A549 (cell line): ENCODE measurements around the gene TRIM10. TPM values are rescaled to one million over a fixed set of nuclear protein-coding genes. Genes with fewer than 3 reads are reported as not detected.

Experiments used
- ATAC-seq, 2 experiments: fragments of 200-7000 bp in 1 of 2; fragments of >200 bp in 1 of 2; cut with Nextera tagmentation in 1 of 2; cut with Tn5 transposase in 1 of 2; 3 replicates each; pipeline versions ENCODE4 v1.8.0 to v1.9.1; 2018 to 2020; ENCODE audit warnings: mild to moderate bottlenecking in 1 of 2, moderate library complexity in 1 of 2
- CTCF ChIA-PET: fragments of 300-600 bp; sonication (Branson Sonifier 250); formaldehyde crosslinking; extraction: SDS; loops from one replicate; lab custom pipeline; 2021; ENCODE audit warnings: antibody characterized with exemption, inconsistent platforms; lab: Yijun Ruan, JAX
- POLR2A ChIA-PET: fragments of 350-600 bp; formaldehyde crosslinking; extraction: SDS; loops from one replicate; lab custom pipeline; 2021; ENCODE audit warnings: antibody characterized with exemption, inconsistent platforms; lab: Yijun Ruan, JAX
- DNase-seq, 2 experiments: peaks; one replicate each; pipeline versions ENCODE4 v3.0.0 to v3.0.0-alpha.2; 2011 to 2016; ENCODE audit warnings: low read depth in 1 of 2, low spot score in 1 of 2
- FAIRE-seq: peaks from 2 replicates; lab custom pipeline; 2011; peaks lifted over from hg19 to GRCh38; lab: Jason Lieb, UNC
- H3K27ac ChIP-seq, 2 experiments: fragments of >200 bp; sonication (Bioruptor Twin); formaldehyde crosslinking; 3 replicates each; pipeline ENCODE4 v1.5.1; 2016 to 2017
- H3K4me1 ChIP-seq: fragments of >200 bp; sonication (Bioruptor Twin); formaldehyde crosslinking; 3 replicates; pipeline ENCODE4 v1.6.1; 2016
- H3K4me2 ChIP-seq: fragments of >200 bp; sonication (Bioruptor Twin); formaldehyde crosslinking; 3 replicates; pipeline ENCODE4 v1.6.1; 2016
- H3K4me3 ChIP-seq: fragments of >200 bp; sonication (Bioruptor Twin); formaldehyde crosslinking; 3 replicates; pipeline ENCODE4 v1.5.1; 2016
- H3K9me3 ChIP-seq: fragments of >200 bp; sonication (Bioruptor Twin); formaldehyde crosslinking; 3 replicates; pipeline ENCODE4 v1.6.1; 2016
- CTCF ChIP-seq: fragments of >200 bp; sonication (Bioruptor Twin); formaldehyde crosslinking; IDR thresholded peaks from 3 replicates; pipeline ENCODE4 v1.5.1; 2016
- GATA3 ChIP-seq: IDR thresholded peaks from 2 replicates; pipeline ENCODE4 v1.6.1; 2012; ENCODE audit warnings: borderline replicate concordance
- HEYL ChIP-seq: fragments of 250-450 bp; sonication (Bioruptor Pico); IDR thresholded peaks from 2 replicates; pipeline ENCODE4 v1.8.0; 2021; ENCODE audit warnings: mild to moderate bottlenecking, moderate library complexity
- NFE2L2 ChIP-seq: fragments of 150-350 bp; conservative IDR thresholded peaks from 2 replicates; pipeline ENCODE4 v1.6.1; 2014; ENCODE audit warnings: low read length
- PBX3 ChIP-seq: IDR thresholded peaks from 2 replicates; pipeline ENCODE4 v1.6.1; 2012
- POLR2A ChIP-seq: IDR thresholded peaks from 2 replicates; pipeline ENCODE4 v1.6.1; 2012; ENCODE audit warnings: mild to moderate bottlenecking, low read length
- REST ChIP-seq: fragments of 200-600 bp; sonication (generic); IDR thresholded peaks from 2 replicates; pipeline ENCODE4 v1.6.1; 2016; ENCODE audit warnings: antibody characterized with exemption, mild to moderate bottlenecking, moderate library complexity
- WGBS: methylation state at CpG from one replicate; pipeline ENCODE4 v1.1.6; 2017; ENCODE audit errors: missing lambda C conversion rate; 5-methylcytosine and 5-hydroxymethylcytosine counted together
- polyA plus RNA-seq, 4 experiments: library from polyadenylated mRNA; depleted of rRNA in 3 of 4; stranded (reverse); fragments of >200 nt; fragmentation: RNase III in 1 of 4; extraction: RNeasy Plus Mini Kit Qiagen cat#74134 plus additional on column Dnase treatment in 1 of 4; gene quantifications; 2 replicates in 3 of 4; 3 replicates in 1 of 4; pipeline ENCODE4 v1.2.3, GENCODE V29; 2011 to 2017
- small RNA-seq, 6 experiments: library from RNA; depleted of rRNA; stranded (forward); fragments of <200 nt; gene quantifications; one replicate each; pipeline ENCODE3, GENCODE V24; 2012

Gene TRIM10
- polyA plus RNA-seq, 2 of the 4 experiments (the other 2 are of a cell fraction) = 0.03 to 0.12 TPM

DNA sequence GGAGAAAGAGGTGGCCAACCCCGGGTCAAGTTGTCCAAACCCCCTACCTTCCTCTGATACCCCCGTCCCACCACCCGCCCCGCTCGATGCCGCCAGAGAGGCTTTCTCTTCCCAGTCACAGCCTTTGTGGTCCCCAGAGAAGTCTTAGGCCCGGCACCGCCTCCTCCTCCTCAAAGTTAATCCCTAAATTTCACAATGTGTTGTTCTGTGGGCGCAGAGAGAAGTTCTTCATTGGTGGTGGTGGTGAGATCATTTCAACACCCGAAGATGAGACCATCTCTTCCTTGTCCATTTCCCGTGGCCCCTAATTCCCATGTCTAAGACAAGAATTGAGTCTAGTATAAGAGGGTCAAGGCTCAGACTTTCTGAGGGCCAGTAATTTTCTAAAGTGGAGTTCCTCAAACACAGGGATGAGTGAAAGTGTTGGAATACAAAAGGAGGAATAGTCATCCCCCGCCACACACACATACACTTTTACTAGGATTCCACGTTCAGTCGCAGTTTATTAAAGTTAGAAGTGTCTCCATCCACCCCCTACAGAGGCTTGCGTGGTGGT is 58.5 kb downstream of the TRIM10 start:
- peak; percentile 17 to 28; a peak in 5 of 6 replicates for ATAC-seq
- H3K4me3 ChIP-seq = peak overlapping the region; percentile 42
- ChIA-PET CTCF (interaction anchor here (0.6 to 16.7 kb wide), 30 partner anchors 9 to 429 kb away, joined by 3 to 353 read pairs (median 4); partner anchors contain the start of genes POLR1H, TRIM31 and TRIM40), POLR2A (interaction anchor here (0.9 to 1.6 kb wide), 6 partner anchors 15 to 112 kb away, joined by 3 to 10 read pairs (median 4); partner anchors contain the start of genes POLR1H and PPP1R11)
- no peak for DNase-seq
- H3K9me3 ChIP-seq = no peaks in the 10 kb centered on the region
- H3K4me2 ChIP-seq = peak overlapping the region; percentile 79
- H3K4me1 ChIP-seq = peaks cover 17% of the 10 kb centered on the region
- TF ChIP-seq PBX3 (no peak), HEYL (no peak), POLR2A (no peak), CTCF (no peak), NFE2L2 (no peak), GATA3 (no peak), REST (no peak)
- TF ChIP-seq, all 56 proteins: peak for 0
- peak overlapping the region; percentile 62 to 76 for H3K27ac ChIP-seq
- no peak for FAIRE-seq
- WGBS = 32% methylated on average over 11 of the region's 15 CpGs

Small RNA genes within 50 kb of the gene (small RNA-seq; reads per million reads assigned to genes)
- 0 reads per million in 6 experiments for gene RF00554

Other genes with a start within 250 kb of the TRIM10 start
- gene HLA-A, start 218.7 kb downstream of the TRIM10 start, polyA plus RNA-seq (2011; rRNA removed) = 78.8 and 86.5 TPM in 2 replicates
- 81.8 to 95.0 TPM (median 90.7 TPM) in 3 replicates for gene HLA-A, start 218.7 kb downstream of the TRIM10 start, polyA plus RNA-seq (2017; fragmentation: RNase III; extraction: RNeasy Plus Mini Kit Qiagen cat#74134 plus additional on column Dnase treatment)
- 34.6 and 35.3 TPM in 2 replicates for gene POLR1H, start 99.9 kb downstream of the TRIM10 start, polyA plus RNA-seq (2011; rRNA removed)
- 24.8 to 26.1 TPM (median 25.5 TPM) in 3 replicates for gene POLR1H, start 99.9 kb downstream of the TRIM10 start, polyA plus RNA-seq (2017; fragmentation: RNase III; extraction: RNeasy Plus Mini Kit Qiagen cat#74134 plus additional on column Dnase treatment)
- 61.6 and 78.6 TPM in 2 replicates for gene PPP1R11, start 94.0 kb downstream of the TRIM10 start, polyA plus RNA-seq (2011; rRNA removed)
- 33.8 to 36.3 TPM (median 34.3 TPM) in 3 replicates for gene PPP1R11, start 94.0 kb downstream of the TRIM10 start, polyA plus RNA-seq (2017; fragmentation: RNase III; extraction: RNeasy Plus Mini Kit Qiagen cat#74134 plus additional on column Dnase treatment)
- 0.05 TPM in 1 of 2 replicates, not detected in the other for gene RNF39, start 85.4 kb downstream of the TRIM10 start, polyA plus RNA-seq (2011; rRNA removed)
- 0.07 TPM in 1 of 3 replicates, not detected in the others for gene RNF39, start 85.4 kb downstream of the TRIM10 start, polyA plus RNA-seq (2017; fragmentation: RNase III; extraction: RNeasy Plus Mini Kit Qiagen cat#74134 plus additional on column Dnase treatment)
- gene TRIM31, start 48.1 kb downstream of the TRIM10 start, polyA plus RNA-seq (2011; rRNA removed) = 2.9 and 4.0 TPM in 2 replicates
- 3.1 to 3.3 TPM (median 3.2 TPM) in 3 replicates for gene TRIM31, start 48.1 kb downstream of the TRIM10 start, polyA plus RNA-seq (2017; fragmentation: RNase III; extraction: RNeasy Plus Mini Kit Qiagen cat#74134 plus additional on column Dnase treatment)
- 0.05 and 0.07 TPM in 2 replicates for gene TRIM40, start 25.1 kb downstream of the TRIM10 start, polyA plus RNA-seq (2011; rRNA removed)
- gene TRIM40, start 25.1 kb downstream of the TRIM10 start, polyA plus RNA-seq (2017; fragmentation: RNase III; extraction: RNeasy Plus Mini Kit Qiagen cat#74134 plus additional on column Dnase treatment) = 0.05 TPM in 1 of 3 replicates, not detected in the others
- gene TRIM15, start 2.3 kb upstream of the TRIM10 start, polyA plus RNA-seq (2011; rRNA removed) = 0.08 and 0.37 TPM in 2 replicates
- 0.04 to 0.09 TPM (median 0.08 TPM) in 3 replicates for gene TRIM15, start 2.3 kb upstream of the TRIM10 start, polyA plus RNA-seq (2017; fragmentation: RNase III; extraction: RNeasy Plus Mini Kit Qiagen cat#74134 plus additional on column Dnase treatment)
- 23.3 and 30.4 TPM in 2 replicates for gene TRIM26, start 52.2 kb upstream of the TRIM10 start, polyA plus RNA-seq (2011; rRNA removed)
- 28.2 to 31.1 TPM (median 30.4 TPM) in 3 replicates for gene TRIM26, start 52.2 kb upstream of the TRIM10 start, polyA plus RNA-seq (2017; fragmentation: RNase III; extraction: RNeasy Plus Mini Kit Qiagen cat#74134 plus additional on column Dnase treatment)
- 5.3 and 7.1 TPM in 2 replicates for gene TRIM39, start 165.7 kb upstream of the TRIM10 start, polyA plus RNA-seq (2011; rRNA removed)
- gene TRIM39, start 165.7 kb upstream of the TRIM10 start, polyA plus RNA-seq (2017; fragmentation: RNase III; extraction: RNeasy Plus Mini Kit Qiagen cat#74134 plus additional on column Dnase treatment) = 7.1 to 9.1 TPM (median 8.1 TPM) in 3 replicates
- gene RPP21, start 183.9 kb upstream of the TRIM10 start, polyA plus RNA-seq (2011; rRNA removed) = 33.6 and 37.4 TPM in 2 replicates
- gene RPP21, start 183.9 kb upstream of the TRIM10 start, polyA plus RNA-seq (2017; fragmentation: RNase III; extraction: RNeasy Plus Mini Kit Qiagen cat#74134 plus additional on column Dnase treatment) = 54.8 to 59.5 TPM (median 58.4 TPM) in 3 replicates